Esophagus muscularis mucosa (tissue), 3 donors: ENCODE measurements around the gene PHOX2A.

ENCODE experiments used
- POLR2A ChIP-seq: fragments of 450-650 bp; IDR thresholded peaks from one replicate; pipeline ENCODE4 v1.6.1; 2017; ENCODE audit warnings: antibody characterized with exemption, moderate library complexity, mild to moderate bottlenecking, low read depth
- POLR2AphosphoS5 ChIP-seq, 2 donors: sonication (generic); formaldehyde crosslinking; IDR thresholded peaks; one replicate each; pipeline ENCODE4 v1.6.1; 2017; ENCODE audit warnings: antibody characterized with exemption in 2 of 2
- TF ChIP-seq, protein P1 (sequence below), 3 experiments: fragments of 200-600 bp in 2 of 3; fragments of 450-650 bp in 1 of 3; sonication (generic) in 2 of 3; IDR thresholded peaks; one replicate each; pipeline ENCODE4 v1.5.1; 2017 to 2019; ENCODE audit warnings: antibody characterized with exemption in 3 of 3, mild to moderate bottlenecking in 2 of 3, moderate library complexity in 1 of 3

DNA sequence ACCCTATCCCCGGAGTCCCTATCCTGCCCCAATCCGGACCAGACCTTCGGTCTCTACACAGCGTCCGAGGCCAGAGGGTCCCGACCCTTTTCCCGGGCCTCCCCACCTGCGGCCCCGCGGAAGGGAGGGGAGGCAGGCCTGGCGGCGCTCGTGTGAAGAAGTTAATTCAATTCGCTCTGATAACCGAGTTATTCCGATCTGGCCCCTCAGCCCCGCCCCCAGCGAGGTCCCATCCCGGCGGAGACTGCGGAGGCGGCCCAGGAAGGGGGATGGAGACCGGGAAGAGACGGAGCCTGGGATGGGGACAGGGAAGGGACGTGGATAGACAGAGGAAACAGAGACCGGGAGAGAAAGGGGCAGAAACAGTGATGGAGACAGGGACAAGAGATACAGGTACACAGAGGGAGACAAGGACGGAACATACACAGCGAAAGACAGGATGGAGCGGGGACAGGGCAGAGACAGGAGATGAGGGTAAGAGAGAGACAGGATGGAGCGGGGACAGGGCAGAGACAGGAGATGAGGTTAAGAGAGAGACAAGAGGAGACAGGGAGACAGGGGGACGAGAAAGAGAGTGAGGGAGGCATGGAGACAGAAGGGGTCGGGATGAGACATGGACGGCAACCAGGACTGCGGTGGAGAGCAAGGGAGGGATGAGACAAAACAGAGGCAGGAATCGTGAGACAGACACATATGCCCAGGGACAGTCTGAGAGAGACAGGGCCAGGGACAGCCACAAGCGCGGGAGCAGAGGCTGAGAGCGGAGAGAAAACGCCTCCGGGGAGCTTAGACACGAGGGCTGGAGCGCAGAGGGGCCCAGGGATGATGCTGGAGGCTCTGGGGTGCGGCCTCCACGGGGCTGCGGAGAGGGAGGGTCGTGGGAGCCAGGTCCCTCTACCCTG lies 636 bp upstream of the PHOX2A start:
- TF ChIP-seq, protein P1, sequence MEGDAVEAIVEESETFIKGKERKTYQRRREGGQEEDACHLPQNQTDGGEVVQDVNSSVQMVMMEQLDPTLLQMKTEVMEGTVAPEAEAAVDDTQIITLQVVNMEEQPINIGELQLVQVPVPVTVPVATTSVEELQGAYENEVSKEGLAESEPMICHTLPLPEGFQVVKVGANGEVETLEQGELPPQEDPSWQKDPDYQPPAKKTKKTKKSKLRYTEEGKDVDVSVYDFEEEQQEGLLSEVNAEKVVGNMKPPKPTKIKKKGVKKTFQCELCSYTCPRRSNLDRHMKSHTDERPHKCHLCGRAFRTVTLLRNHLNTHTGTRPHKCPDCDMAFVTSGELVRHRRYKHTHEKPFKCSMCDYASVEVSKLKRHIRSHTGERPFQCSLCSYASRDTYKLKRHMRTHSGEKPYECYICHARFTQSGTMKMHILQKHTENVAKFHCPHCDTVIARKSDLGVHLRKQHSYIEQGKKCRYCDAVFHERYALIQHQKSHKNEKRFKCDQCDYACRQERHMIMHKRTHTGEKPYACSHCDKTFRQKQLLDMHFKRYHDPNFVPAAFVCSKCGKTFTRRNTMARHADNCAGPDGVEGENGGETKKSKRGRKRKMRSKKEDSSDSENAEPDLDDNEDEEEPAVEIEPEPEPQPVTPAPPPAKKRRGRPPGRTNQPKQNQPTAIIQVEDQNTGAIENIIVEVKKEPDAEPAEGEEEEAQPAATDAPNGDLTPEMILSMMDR (IDR thresholded peaks at IDR 0.05), result no peak
- TF ChIP-seq POLR2A (no peak), POLR2AphosphoS5 (IDR thresholded peaks at IDR 0.05) (no peak)
